IPS DF 6.9 (cell line): ENCODE measurements around the gene SLC26A11.
"Not testable (repeated sequence)": the region's sequence is repeated elsewhere in the genome, so short reads cannot be mapped to it uniquely, and the experiment has no call there.

Experiments used
- DNase-seq: peaks from one replicate; pipeline ENCODE4 v3.0.0-alpha.2; 2013; ENCODE audit warnings: low read depth, low spot score
- H3K27ac ChIP-seq: one replicate; pipeline ENCODE4 v1.5.1; 2013; ENCODE audit warnings: low read length, control low read depth
- H3K27me3 ChIP-seq: 2 replicates; pipeline ENCODE4 v1.6.1; 2013; ENCODE audit warnings: mild to moderate bottlenecking, low read length; ENCODE audit not compliant: control insufficient read depth, insufficient read depth
- H3K36me3 ChIP-seq: 2 replicates; pipeline ENCODE4 v1.6.1; 2013; ENCODE audit warnings: low read length; ENCODE audit not compliant: control insufficient read depth, insufficient read depth
- H3K4me1 ChIP-seq: 2 replicates; pipeline ENCODE4 v1.6.1; 2013; ENCODE audit warnings: low read length; ENCODE audit not compliant: control insufficient read depth, insufficient read depth
- H3K4me3 ChIP-seq: 2 replicates; pipeline ENCODE4 v1.5.1; 2013; ENCODE audit warnings: mild to moderate bottlenecking, low read length
- H3K9me3 ChIP-seq: 2 replicates; pipeline ENCODE4 v1.6.1; 2013; ENCODE audit warnings: low read length, inconsistent platforms; ENCODE audit not compliant: control insufficient read depth, insufficient read depth
- WGBS: extraction: QIAGEN DNeasy Blood & Tissue Kit; methylation state at CpG from one replicate; pipeline ENCODE4 v1.1.7; 2013; ENCODE audit warnings: mixed read lengths, missing lambda C conversion rate; ENCODE audit not compliant: insufficient read length, insufficient coverage; 5-methylcytosine and 5-hydroxymethylcytosine counted together

The SLC26A11 gene

DNA sequence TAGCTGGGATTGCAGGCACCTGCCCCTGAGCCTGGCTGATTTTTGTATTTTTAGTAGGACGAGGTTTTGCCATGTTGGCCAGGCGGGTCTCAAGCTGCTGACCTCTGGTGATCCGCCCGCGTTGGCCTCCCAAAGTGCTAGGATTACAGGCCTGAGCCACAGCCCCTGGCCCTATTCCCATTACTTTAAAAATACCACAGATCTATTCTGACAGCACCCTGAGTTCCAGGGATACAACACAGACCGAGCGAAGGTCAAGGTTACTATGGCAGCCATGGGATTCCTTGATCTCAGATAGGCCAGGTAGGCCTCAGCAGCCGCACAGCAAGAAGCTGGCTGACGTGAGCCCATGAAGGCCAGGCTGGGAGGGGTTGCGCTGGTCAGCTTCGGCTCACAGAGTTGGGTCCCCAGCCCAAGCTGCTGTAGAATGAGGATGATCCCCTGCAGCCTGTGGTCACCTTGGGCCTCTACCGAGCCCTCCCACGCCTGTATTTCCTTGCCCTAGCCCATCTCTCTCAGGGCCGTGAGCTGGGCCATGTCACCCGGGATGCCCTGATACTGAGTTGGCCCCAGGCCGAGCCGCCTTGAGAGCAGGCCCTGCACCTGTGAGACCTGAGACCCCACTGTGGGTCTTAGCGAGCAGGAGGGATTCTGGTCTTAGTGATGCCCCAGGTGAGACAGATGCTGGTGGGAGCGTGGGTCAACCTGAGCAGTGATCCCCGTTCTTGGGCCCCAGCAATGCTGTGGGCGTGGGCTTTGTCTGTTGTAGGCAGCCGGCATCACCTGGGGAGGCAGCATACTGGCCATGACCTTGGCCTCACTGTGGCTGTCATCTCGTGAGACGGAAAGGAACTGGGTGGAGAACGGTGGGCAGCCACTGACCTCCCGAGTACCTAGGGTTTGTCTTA lies 23.6 kb downstream of the SLC26A11 start:
- Histone ChIP-seq H3K27ac (no peak overlapping the region), H3K27me3 (no peaks in the 10 kb centered on the region), H3K36me3 (peaks cover 13% of the 10 kb centered on the region; the same call in 1 of the 2 replicates), H3K9me3 (no peaks in the 10 kb centered on the region), H3K4me3 (no peak overlapping the region), H3K4me1 (no peaks in the 10 kb centered on the region)
- no CpG with 5 or more reads among the region's 26 CpGs for WGBS
- no peak for DNase-seq

DNA sequence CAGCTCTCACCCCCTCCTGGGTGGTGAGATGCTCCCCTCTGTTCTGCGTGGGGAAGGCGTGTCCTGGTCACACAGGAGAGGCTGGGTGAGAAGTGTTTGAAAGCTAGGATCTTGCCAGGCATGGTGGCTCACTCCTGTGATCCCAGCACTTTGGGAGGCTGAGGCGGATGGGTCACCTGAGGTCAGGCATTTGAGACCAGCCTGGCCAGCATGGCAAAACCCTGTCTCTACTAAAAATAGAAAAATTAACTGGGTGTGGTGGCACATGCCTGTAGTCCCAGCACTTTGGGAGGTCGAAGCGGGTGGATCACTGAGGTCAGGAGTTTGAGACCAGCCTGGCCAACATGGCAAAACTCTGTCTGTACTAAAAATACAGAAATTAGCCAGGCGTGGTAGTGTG lies 24.2 kb downstream of the SLC26A11 start:
- WGBS = no CpG with 5 or more reads among the region's 6 CpGs
- not testable (repeated sequence) for H3K9me3 ChIP-seq, DNase-seq, H3K27me3 ChIP-seq, H3K4me3 ChIP-seq, H3K27ac ChIP-seq, H3K4me1 ChIP-seq
- H3K36me3 ChIP-seq = peaks cover 13% of the 10 kb centered on the region; the same call in 1 of the 2 replicates

DNA sequence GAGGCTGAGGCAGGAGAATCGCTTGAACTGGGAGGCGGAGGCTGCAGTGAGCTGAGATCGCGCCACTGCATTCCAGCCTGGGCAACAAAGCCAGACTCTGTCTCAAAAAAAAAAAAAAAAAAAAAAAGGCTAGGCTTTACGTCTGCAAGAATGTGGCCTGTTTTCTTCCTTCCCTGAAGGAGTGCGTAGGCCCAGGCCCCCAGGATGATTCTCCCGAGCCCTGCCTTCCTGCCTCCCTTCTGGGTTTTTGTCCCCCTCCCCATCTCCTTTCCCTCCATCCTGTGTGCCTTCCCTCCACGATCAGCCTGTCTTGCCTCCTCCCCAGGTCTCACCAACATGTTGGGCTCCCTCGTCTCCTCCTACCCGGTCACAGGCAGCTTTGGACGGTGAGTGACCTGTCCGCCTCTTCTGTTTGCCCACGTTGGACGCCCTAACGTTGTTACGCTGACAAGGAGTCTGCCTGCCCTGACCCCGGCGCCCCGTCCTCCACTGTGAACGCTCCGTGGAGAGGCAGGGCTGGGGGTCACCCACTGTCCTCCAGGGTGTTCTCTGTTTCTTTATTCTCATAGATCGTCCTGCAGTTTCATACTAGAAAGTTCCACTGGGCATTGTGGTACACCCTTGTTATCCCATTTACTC lies 24.8 kb downstream of the SLC26A11 start:
- WGBS = no CpG with 5 or more reads among the region's 22 CpGs
- no peak for DNase-seq
- H3K9me3 ChIP-seq = no peaks in the 10 kb centered on the region
- H3K4me3 ChIP-seq = no peak overlapping the region
- H3K27me3 ChIP-seq = no peaks in the 10 kb centered on the region
- H3K36me3 ChIP-seq = peaks cover 13% of the 10 kb centered on the region; the same call in 1 of the 2 replicates
- no peak overlapping the region for H3K27ac ChIP-seq
- no peaks in the 10 kb centered on the region for H3K4me1 ChIP-seq

DNA sequence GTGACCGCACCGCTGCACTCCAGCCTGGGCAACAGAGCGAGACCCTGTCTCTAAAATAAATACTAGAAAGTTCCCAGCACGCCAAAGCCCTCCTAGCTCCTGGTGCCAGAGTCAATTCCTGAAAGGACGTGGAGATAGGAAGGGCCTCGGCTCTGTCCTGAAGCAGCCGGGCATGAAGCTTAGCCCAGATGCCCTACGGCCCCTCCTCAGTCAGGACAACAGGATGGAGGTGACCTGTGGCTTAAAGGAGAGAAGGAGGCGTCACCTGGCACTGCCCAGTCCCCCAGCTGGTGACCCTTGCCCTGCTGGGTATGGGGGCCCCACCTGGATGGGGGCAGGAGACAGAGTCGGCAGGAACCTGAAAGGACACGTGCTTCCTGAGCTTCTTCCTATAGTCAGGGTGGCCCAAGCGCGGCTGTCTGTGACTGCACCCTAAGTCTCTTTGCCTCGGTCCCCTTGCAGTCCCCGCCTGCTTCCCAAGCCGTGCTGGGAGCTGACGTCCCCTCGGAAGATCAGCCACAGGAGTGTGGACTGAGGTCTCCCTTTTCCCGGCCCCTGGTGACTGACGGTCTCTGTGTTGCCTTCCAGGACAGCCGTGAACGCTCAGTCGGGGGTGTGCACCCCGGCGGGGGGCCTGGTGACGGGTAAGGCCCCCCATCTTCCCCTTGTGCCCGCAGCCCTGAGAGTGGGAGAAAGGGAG lies 25.5 kb downstream of the SLC26A11 start:
- WGBS = no CpG with 5 or more reads among the region's 27 CpGs
- Histone ChIP-seq H3K4me3 (no peak overlapping the region), H3K9me3 (no peaks in the 10 kb centered on the region), H3K27me3 (no peaks in the 10 kb centered on the region), H3K4me1 (no peaks in the 10 kb centered on the region), H3K27ac (no peak overlapping the region), H3K36me3 (peaks cover 13% of the 10 kb centered on the region; the same call in 1 of the 2 replicates)
- DNase-seq = no peak

DNA sequence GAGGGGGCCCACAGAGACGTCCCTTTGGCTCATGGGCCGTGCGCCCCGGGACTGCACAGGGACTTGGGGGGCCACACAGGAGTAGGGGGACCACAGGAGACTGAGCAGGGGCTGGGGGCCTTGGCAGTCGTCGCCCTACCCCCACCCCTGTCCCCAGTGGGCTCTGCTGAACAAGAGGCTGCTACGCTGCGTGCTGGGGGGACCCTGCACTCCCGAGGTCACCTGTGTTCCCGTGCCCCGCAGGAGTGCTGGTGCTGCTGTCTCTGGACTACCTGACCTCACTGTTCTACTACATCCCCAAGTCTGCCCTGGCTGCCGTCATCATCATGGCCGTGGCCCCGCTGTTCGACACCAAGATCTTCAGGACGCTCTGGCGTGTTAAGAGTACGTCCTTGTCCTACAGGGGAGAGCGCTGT lies 26.0 kb downstream of the SLC26A11 start:
- Histone ChIP-seq H3K4me1 (no peaks in the 10 kb centered on the region), H3K27ac (no peak overlapping the region), H3K9me3 (no peaks in the 10 kb centered on the region), H3K27me3 (no peaks in the 10 kb centered on the region), H3K36me3 (peaks cover 13% of the 10 kb centered on the region; the same call in 1 of the 2 replicates), H3K4me3 (no peak overlapping the region)
- DNase-seq = no peak
- WGBS = no CpG with 5 or more reads among the region's 19 CpGs

DNA sequence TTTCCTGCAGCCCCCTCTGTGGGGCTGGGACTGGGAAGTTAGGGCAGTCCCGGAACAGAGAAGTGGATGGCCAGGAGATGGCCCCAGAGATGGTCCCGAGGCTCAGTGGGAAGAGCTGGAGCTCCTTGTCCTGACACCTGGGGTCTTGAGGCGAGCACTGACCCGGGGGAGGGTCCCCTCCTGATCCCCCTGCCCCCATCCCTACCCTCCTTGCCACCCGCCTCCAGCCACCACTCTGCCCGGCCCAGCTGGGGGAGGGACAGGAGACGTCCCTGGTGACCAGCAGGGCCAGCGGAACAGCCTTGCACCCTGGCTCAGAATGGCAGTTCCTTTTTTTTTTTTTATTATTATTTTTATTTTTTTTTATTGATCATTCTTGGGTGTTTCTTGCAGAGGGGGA lies 26.5 kb downstream of the SLC26A11 start:
- Histone ChIP-seq H3K4me1 (no peaks in the 10 kb centered on the region), H3K27ac (no peak overlapping the region), H3K9me3 (no peaks in the 10 kb centered on the region), H3K4me3 (no peak overlapping the region), H3K27me3 (no peaks in the 10 kb centered on the region), H3K36me3 (peaks cover 13% of the 10 kb centered on the region; the same call in 1 of the 2 replicates)
- DNase-seq = no peak
- WGBS = no CpG with 5 or more reads among the region's 8 CpGs

DNA sequence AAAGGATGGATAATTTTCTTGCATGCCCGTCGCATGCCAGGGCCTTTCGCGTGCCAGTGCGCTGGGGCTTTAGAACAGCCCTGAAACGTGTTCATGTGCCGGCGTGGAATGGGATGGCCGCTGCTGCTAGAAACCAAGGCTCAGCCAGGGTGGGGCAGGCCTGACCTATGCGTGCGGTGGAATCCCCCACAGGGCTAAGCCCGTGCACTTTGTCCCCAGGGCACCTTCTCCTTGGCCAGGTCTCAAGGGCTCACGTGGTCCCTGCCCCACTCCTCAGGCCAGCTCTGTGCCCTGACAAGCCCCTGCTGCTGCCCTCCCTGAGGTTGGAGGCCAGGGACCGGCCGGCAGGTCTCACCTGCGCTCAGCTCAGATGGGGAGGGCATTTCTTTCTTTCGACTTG lies 27.3 kb downstream of the SLC26A11 start:
- DNase-seq = no peak
- no peak overlapping the region for H3K27ac ChIP-seq
- H3K27me3 ChIP-seq = no peaks in the 10 kb centered on the region
- WGBS = no CpG with 5 or more reads among the region's 17 CpGs
- H3K9me3 ChIP-seq = no peaks in the 10 kb centered on the region
- H3K4me3 ChIP-seq = no peak overlapping the region
- no peaks in the 10 kb centered on the region for H3K4me1 ChIP-seq
- H3K36me3 ChIP-seq = peaks cover 13% of the 10 kb centered on the region; the same call in 1 of the 2 replicates

DNA sequence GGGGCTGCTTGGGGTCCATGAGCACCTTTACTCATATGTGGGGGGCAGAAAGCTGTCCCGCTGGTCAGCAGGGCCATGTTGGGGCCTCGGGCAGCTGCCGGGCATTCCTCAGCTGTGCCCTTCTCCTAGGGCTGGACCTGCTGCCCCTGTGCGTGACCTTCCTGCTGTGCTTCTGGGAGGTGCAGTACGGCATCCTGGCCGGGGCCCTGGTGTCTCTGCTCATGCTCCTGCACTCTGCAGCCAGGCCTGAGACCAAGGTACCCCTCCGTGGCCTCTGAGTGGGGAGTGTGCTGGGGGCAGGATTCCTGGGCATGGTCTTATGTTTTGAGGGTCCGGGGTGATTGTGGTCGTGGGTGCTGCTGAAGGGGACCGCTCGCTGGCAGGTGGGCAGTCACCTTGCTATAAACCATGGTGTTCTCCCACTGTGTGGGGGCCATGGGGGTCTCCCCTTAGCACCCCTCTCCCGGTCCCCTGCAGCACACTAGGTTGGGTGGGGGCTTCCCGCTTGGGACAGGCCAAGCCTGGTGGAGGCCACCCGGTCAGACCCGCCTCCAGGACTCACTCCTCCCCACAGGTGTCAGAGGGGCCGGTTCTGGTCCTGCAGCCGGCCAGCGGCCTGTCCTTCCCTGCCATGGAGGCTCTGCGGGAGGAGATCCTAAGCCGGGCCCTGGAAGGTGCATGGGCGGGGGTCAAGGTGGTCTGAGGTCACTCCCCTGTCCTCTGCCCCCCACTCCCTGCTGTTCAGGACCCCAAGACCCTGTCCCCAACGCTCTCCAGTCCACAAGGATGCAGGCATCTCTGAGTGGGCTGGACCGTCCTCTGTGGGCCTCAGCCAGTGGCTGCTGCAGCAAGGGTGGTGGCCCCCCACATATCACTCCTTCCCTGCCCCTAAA lies 28.0 kb downstream of the SLC26A11 start:
- no peak overlapping the region for H3K27ac ChIP-seq
- no peak overlapping the region for H3K4me3 ChIP-seq
- H3K9me3 ChIP-seq = no peaks in the 10 kb centered on the region
- H3K27me3 ChIP-seq = no peaks in the 10 kb centered on the region
- no peaks in the 10 kb centered on the region for H3K4me1 ChIP-seq
- peaks cover 13% of the 10 kb centered on the region; the same call in 1 of the 2 replicates for H3K36me3 ChIP-seq
- DNase-seq = no peak
- WGBS = no CpG with 5 or more reads among the region's 23 CpGs

DNA sequence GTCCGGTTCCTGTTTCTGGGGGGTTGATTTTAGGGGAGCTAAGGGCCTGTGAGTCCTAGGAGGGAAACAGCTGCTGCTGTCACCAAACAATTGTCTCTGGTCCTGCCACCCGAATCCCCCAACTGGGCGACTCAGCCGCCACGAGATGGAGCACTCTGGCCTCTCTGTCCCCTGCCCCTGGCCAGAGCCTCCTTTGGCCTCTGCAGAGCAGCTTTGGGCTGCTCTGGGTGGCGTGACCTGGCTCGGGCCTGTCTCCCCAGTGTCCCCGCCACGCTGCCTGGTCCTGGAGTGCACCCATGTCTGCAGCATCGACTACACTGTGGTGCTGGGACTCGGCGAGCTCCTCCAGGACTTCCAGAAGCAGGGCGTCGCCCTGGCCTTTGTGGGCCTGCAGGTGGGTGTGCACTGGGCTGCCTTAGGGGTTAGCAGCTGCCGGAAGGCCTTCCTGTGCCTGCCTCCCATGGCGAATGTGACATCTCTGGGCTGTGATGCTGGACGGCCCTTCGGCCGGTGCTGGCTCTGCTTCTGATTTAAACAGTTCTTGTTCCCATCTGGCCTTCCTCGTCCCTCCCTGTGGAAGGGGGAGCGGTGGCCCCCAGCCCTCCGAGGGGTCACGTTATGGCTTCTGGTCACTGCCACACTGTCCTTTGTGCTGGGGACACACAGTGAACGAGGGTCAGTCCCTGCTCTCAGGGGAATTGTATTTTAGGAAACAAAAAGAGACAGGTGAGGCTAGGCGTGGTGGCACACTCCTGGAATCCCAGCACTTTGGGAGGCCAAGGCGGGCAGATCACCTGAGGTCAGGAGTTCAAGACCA lies 28.9 kb downstream of the SLC26A11 start:
- no peaks in the 10 kb centered on the region for H3K27me3 ChIP-seq
- H3K4me1 ChIP-seq = no peaks in the 10 kb centered on the region
- H3K27ac ChIP-seq = no peak overlapping the region
- H3K4me3 ChIP-seq = no peak overlapping the region
- H3K36me3 ChIP-seq = peaks cover 13% of the 10 kb centered on the region; the same call in 1 of the 2 replicates
- H3K9me3 ChIP-seq = no peaks in the 10 kb centered on the region
- no peak for DNase-seq
- WGBS = no CpG with 5 or more reads among the region's 26 CpGs
